GM19025 (cell line): ENCODE measurements around the gene PPP2R2C.

Experiments
- ATAC-seq: cut with Tn5 transposase; IDR thresholded peaks from one replicate; pipeline ENCODE4 v1.9.1; 2021; ENCODE audit warnings: mild to moderate bottlenecking, low read depth, moderate library complexity; ENCODE audit not compliant: unreplicated experiment

PPP2R2C gene

DNA sequence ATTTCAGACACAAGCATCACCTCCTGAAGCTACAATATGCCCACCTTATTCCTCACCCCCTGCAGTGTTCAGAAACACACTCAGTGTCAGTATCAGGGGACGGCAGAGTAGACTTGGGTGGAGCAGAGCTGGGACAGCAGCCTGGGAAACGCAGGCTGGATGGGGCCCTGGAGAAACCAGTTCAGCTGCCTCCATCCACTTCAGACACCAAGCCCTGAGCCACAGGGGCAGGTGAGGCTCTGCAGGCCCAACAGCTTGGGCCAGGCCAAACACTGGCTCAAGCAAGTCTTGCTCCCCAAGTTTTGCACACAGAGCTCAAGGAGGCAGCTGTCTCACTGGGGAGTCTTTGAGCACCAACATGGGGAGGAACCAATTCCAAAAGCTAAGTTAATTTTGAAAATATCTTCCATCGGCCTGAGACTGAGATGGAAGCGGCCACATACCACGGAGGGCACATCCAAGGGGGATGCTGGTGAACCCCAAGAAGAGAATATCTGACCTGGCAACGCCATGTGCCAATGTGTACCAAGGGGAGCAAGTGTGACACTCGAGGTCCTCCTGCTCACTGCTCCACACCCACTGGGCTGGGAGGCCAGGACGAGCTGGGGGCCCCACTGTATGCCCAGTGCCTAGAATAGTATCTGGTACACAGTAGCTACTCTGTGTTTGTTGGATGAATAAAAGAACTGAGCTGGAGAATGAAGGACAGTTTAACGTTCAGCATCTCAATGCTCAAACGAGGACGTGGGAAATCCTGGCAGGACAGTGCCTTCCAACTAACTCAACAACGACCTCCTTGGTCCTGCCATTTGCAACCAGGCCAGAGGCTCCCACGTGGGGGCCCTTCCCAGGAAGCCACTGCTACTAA, 45.6 kb downstream of the PPP2R2C start:
- no peak for ATAC-seq

- ATAC-seq: no peak
These were observed 46.5 kb downstream of the PPP2R2C start for GRCh38 chr4:6425911-6426310.

DNA sequence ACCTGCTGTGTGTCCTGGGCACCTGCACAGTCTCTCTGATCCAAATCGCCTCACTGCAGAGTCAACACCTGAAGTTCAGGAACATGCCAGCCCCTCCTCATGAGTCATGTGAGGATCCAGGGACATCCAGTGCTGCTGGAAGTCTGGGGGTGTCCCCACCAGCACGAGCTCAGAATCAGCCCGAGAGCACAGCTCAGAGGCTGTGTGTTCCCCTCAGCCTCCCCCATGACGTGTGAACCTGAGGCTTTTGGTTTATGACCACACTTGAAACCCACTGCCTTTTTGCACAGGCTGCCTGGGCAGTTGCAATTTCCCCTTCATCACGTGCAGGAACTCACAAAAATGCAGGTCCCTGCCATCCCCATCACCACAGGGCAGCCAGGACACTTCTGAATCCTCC, 47.1 kb downstream of the PPP2R2C start:
- no peak for ATAC-seq

DNA sequence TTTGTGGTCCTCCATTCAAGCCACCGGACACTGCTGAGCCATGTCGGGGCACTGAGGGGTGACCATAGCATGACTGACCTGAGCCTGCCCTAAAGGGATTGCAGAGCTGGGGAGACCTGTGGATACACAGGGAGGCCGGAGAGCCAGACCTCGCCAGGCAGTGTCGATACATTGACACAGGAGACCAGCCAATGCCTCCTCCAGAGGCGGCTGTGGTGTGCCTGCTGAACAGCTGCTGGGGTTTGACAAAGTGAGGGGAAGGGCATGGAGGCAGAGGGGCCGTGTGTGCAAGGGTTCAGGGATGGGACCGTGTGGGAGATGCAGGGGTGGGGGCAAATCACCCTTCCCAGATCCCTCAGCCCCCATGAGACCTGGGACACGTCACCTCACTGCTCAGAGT, 48.0 kb downstream of the PPP2R2C start:
- no peak for ATAC-seq

GRCh38 chr4:6423575-6423974, 48.8 kb downstream of the PPP2R2C start:
- peak; percentile 87 for ATAC-seq

GRCh38 chr4:6422866-6423265, 49.5 kb downstream of the PPP2R2C start:
- ATAC-seq: no peak

DNA sequence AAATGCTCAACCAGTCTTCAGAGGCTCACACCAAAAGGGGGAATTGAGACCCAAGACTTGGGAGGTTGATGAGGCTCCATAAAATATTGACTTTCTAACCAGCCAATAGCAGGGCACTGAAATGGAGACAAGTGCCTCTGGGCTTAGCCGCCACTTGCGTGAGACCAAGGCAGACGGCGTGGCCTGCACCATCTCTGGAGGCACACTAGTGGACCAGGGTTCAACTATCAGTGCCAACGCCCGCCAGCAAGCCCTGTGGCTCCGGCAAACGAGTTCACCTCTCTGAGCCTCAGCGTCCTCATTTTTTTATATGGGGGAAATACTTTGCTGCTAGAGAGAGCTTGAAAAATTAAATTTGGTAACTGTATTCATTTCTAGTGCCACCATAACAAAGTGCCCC, 50.3 kb downstream of the PPP2R2C start:
- ATAC-seq: no peak

DNA sequence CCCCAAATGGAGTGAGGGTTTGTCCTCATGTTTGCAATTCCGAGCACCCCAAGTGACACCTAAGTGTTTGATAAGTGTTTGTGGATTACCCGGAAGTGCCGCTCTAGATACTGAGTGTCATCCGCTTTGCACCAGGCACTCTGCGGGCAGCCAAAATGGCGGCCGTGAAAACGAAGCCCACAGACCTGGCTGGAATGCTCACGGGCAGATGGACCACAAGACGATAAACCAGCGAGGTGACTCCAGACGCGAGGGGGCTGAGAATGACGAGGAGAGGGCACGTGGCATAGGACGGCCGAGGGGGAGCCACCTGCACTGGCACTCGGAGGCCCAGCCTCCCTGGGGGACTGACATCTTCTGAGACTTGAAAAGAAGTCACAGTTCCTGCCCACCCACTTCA, 51.0 kb downstream of the PPP2R2C start:
- no peak for ATAC-seq

DNA sequence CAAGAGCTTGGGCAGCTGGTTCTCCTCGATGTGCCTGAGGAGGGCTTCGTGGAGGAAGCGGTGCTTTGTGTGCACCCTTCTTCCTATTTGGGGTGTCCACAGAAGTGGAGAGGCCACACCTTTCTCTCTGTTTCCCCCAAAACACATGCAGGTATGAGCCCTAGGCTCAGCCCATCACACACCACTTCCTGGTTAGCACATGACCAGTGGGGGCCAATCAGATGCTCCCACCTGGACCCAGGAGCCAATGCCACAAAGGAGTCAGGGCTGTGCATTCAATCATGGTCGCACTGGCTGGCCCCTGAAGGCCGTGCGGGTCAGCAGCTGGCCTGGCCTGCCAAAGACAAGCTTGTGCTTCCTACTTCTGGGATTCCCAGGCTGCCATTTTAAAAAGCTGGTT, 51.4 kb downstream of the PPP2R2C start:
- ATAC-seq: no peak

- ATAC-seq: no peak
These were observed 52.4 kb downstream of the PPP2R2C start for GRCh38 chr4:6420036-6420435.

- no peak for ATAC-seq
These were observed 52.9 kb downstream of the PPP2R2C start for GRCh38 chr4:6419452-6420028.

DNA sequence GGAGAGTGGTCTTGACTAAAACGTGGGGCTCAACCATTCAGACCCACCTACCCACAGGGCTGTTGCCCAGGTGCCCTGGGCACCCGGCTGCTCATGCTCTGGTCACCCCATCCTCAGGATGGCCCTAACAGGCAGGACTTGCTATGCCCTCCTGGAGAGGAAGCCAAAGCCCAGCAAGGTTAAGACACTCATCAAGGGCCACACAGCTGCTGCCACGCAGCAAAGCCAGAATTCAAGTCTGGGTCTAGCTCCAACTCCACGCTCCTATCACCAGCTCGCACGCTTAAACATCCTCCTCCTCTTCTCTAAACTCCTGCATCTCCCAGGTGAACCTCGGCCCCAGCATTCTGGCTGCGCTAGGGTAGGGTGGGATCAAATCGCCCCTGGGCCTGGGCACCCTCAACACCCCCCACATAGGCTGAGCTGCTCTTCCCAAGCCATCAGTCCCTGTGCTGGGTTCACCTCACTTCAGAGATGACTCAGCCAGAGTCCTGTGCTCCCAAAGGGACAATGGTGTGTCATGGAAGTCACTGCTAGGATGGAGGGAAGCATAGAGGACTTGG, 54.1 kb downstream of the PPP2R2C start:
- no peak for ATAC-seq

DNA sequence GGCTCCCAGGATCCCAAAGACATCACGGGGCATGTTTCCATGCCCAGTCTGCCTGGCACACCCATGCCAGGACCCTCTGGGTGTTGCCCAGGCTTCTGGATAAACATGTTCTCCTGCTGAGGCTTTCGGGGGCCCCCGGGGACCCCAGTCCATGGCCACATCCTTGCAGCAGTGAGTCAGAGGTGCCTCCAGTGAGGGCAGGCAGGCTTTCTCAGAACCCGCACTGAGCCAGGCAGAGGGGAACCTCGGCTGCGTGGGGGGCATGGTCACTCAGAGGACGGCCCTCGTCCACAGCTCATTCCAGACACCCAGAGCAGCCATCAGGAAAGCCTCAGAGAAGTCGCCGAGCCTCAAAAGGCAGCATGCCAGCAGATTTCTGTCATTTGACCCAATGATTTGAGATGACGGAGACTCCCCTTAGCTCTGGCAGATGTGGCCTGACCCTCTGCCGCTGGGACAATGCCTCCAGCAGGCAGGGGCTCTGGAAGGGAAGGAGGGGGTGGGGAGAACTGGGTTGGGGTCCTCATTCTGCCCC, 54.8 kb downstream of the PPP2R2C start:
- no peak for ATAC-seq

DNA sequence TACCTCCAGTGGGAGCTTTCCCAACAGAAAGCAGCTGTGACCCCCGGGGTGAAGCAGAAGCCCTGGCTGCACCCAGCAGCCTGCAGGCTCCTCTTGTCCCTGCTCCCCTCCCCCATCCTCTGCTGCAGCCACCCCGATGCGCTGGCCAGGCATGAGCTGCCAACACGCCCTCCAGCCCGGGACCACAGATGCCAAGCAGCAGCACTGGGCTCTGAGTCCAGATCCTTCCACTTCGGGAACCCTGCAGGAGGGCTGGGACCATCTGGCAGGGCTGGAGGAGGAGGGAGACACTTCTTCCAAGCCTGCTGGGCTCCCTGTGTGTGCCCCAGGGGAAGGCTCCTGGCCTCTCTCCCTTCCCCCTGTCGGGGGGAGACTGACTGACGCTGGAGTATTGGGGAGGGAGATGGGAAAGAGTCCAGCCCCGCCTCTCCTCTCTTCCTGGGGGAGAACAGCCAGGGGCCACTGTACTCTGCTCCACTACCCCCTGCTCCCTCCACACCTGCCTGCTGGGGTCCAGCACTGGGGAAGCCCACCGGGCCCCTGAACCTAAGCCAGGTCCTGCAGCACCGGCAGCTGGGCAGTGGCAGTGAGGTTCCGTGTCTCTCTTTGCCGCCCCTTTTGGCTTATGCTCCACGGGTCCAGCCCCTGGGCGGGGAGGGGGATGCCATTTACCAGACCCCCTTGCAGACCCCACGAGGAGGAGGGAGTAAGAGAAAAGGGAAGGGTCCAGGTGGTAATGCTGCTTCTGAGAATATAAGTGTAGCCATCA, 55.7 kb downstream of the PPP2R2C start:
- ATAC-seq: no peak

DNA sequence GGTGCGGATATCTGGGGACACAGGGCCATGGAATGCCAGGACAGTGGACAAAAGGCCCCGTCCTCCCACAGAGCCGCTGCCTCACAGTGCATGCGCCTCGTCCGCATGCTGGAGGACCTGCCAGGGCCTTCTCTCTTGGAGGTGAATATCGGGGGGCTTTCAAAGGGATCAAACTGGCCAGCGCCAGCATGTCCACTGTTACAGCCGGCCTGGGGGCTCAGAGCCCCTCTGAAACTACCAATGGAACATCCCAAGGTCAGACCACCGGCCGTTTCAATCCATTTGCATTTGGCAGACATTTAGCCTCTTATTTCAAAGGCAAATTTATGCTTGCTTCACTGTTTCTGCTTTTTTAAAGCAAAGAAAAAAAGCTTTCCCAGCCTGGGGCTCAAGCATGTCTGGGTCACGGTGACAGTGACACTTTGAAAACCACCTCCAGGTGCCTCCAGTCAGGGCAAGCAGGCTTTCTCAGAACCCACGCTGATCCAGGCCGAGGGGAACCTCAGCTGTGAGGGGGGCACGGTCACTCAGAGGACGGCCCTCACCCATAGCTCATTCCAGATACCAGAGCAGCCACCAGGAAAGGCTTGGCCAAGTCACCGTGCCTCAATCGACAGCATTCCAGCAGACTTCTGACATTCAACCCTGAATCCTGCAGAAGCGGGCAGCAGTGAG, 57.2 kb downstream of the PPP2R2C start:
- ATAC-seq: no peak

DNA sequence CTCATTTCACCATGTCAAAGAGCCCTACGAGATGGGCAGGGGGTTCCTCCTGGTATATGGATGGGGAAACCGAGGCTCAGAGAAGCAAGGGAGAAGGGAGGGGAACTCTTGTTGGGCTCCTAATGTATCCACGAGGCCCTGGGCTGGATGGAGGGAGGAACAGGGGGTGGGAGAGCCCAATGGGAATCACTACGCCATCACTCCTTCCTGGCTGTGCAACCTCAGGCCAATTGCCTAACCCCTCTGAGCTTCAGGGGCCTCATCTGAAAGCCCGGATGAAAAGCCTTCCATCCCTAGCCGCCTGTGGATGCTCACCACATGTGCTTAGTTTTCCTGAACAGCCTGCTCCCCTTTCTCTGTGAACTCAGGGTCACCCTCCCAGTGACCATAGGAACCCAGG, 57.8 kb downstream of the PPP2R2C start:
- no peak for ATAC-seq

DNA sequence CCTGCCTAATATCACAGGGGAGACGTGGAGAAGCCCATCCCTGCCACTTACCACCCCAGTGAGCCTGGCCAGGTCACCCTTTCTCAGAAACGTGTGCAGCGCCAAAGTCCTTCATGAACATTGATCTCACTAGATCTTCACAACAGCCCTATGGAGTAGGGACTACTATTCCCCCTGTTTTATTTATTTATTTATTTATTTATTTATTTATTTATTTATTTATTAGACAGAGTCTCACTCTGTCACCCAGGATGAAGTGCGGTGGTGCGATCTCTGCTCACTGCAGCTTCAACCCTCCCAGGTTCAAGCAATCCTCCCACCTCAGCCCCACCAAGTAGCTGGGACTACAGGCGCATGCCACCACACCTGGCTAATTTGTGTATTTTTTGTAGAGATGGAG, 61.8 kb downstream of the PPP2R2C start:
- no peak for ATAC-seq

DNA sequence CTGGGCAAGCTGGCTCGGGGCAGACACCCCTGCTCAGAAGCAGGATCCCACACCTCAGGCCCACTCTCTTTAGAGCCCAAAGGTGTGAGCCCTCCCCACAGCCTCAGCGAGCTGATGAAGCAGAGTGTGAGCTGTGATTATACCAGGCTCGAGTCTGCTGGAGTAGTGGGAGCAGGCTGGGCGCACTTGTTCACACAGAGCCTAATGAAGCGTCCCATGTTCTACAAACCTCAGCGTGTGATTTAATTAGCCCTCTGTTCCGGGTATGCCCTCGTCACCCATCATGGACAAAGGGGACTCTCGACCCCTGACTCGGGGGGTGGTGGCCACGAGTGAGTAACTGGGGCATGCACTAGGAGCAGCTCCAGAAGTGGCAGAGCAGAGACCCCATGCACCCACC, 62.3 kb downstream of the PPP2R2C start:
- no peak for ATAC-seq

GRCh38 chr4:6409381-6409780, 63.0 kb downstream of the PPP2R2C start:
- no peak for ATAC-seq

GRCh38 chr4:6408263-6408662, 64.2 kb downstream of the PPP2R2C start:
- no peak for ATAC-seq

- no peak for ATAC-seq
These were observed 67.1 kb downstream of the PPP2R2C start for GRCh38 chr4:6405397-6405706.
